Peyer's patch (tissue), 4 donors: ENCODE data around the gene FAM234B. TPM values are rescaled to one million over a fixed set of nuclear protein-coding genes. Genes with fewer than 3 reads are reported as not detected.
A peak's percentile ranks its signal among the peaks of the same experiment; 100 is the strongest.

Source experiments
- DNase-seq, 3 donors: peaks; one replicate each; pipeline ENCODE4 v3.0.0-alpha.2; 2017 to 2019
- H3K27ac ChIP-seq, 4 donors: fragments of 200-600 bp; sonication (generic); one replicate each; pipeline ENCODE4 v1.5.1; 2016 to 2019
- H3K27me3 ChIP-seq, 2 donors: fragments of 200-600 bp; sonication (generic); one replicate each; pipeline ENCODE4 v1.5.1; 2019
- H3K36me3 ChIP-seq, 3 donors: fragments of 200-600 bp; sonication (generic); one replicate each; pipeline ENCODE4 v1.5.1; 2016 to 2019
- H3K4me1 ChIP-seq, 4 donors: fragments of 200-600 bp; sonication (generic); one replicate each; pipeline ENCODE4 v1.5.1; 2016 to 2019
- H3K4me3 ChIP-seq, 4 donors: fragments of 200-600 bp; sonication (generic); 1 replicate in 3 of 4; 2 replicates in 1 of 4; pipeline ENCODE4 v1.5.1; 2016 to 2019; ENCODE audit warnings: mild to moderate bottlenecking in 1 of 4
- H3K9me3 ChIP-seq, 4 donors: fragments of 200-600 bp; sonication (generic); one replicate each; pipeline ENCODE4 v1.5.1; 2016 to 2019; ENCODE audit warnings: mild to moderate bottlenecking in 1 of 4
- POLR2A ChIP-seq, 2 donors: fragments of 450-650 bp; IDR thresholded peaks; one replicate each; pipeline ENCODE4 v1.5.1; 2017; ENCODE audit warnings: antibody characterized with exemption in 2 of 2, mild to moderate bottlenecking in 2 of 2, moderate library complexity in 2 of 2
- total RNA-seq, 4 donors: library from RNA; depleted of rRNA; stranded (reverse); fragments of >200 nt; gene quantifications; one replicate each; pipeline ENCODE4 v1.1.0, GENCODE V29; 2016
- TF ChIP-seq, protein P1 (sequence below), 6 experiments: fragments of 450-650 bp in 4 of 6; fragments of 200-600 bp in 2 of 6; sonication (generic) in 1 of 6; IDR thresholded peaks; one replicate each; pipeline ENCODE4 v1.5.1; 2017 to 2019; ENCODE audit warnings: antibody characterized with exemption in 6 of 6, mild to moderate bottlenecking in 3 of 6, moderate library complexity in 1 of 6

FAM234B gene
- total RNA-seq, 4 donors from 2014 or later = 6.5 to 9.1 (median 7.2) TPM

DNA sequence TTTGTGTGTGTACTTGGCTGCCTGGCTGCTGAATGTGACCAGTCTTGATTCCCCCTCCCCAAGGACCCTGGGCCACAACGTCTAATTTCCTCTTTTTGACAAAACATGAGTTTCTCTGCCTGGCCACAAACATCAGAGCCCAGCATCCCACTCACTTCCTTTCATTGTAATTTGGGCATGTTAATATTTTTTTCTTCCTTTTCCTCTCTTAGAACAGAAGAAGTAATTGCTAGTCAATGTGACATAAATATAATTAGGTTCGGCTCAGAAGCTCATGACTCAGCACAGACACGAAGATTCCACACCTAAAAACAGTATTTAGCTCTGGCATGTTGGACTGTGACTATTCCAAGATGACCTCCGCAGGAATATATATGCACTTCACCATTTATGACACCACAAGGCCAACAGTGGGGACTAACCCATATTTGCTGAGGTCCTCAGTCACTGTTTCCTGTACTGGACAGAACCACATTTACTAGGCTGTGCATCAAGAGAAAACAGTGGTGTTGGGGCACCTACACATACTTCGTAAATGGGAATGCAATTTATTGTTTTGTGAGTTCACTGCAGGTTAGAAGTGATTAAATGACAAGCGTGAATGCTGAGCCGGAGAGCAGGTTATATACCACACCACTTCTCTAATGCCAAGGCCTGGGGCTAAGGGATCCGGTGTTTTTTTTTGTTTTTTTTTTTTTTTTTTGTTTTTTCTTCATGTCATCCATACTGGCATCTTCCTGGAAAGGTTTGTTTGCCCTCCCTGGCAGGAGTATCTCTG, 55.1 kb downstream of the FAM234B start:
- Histone ChIP-seq H3K27me3 (no peaks in the 10 kb centered on the region), H3K4me1 (peaks cover 0 to 41% (median 7%) of the 10 kb centered on the region in 4 donors), H3K27ac (peak overlapping the region; percentile 75 to 96 (median 90)), H3K4me3 (no peak overlapping the region), H3K9me3 (no peaks in the 10 kb centered on the region), H3K36me3 (no peaks in the 10 kb centered on the region)
- peak in 1 of 3 donors; percentile 46 for DNase-seq
- no peak for TF ChIP-seq POLR2A (IDR thresholded peaks at IDR 0.05)
- TF ChIP-seq, protein P1, sequence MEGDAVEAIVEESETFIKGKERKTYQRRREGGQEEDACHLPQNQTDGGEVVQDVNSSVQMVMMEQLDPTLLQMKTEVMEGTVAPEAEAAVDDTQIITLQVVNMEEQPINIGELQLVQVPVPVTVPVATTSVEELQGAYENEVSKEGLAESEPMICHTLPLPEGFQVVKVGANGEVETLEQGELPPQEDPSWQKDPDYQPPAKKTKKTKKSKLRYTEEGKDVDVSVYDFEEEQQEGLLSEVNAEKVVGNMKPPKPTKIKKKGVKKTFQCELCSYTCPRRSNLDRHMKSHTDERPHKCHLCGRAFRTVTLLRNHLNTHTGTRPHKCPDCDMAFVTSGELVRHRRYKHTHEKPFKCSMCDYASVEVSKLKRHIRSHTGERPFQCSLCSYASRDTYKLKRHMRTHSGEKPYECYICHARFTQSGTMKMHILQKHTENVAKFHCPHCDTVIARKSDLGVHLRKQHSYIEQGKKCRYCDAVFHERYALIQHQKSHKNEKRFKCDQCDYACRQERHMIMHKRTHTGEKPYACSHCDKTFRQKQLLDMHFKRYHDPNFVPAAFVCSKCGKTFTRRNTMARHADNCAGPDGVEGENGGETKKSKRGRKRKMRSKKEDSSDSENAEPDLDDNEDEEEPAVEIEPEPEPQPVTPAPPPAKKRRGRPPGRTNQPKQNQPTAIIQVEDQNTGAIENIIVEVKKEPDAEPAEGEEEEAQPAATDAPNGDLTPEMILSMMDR (IDR thresholded peaks at IDR 0.05) = no peak

DNA sequence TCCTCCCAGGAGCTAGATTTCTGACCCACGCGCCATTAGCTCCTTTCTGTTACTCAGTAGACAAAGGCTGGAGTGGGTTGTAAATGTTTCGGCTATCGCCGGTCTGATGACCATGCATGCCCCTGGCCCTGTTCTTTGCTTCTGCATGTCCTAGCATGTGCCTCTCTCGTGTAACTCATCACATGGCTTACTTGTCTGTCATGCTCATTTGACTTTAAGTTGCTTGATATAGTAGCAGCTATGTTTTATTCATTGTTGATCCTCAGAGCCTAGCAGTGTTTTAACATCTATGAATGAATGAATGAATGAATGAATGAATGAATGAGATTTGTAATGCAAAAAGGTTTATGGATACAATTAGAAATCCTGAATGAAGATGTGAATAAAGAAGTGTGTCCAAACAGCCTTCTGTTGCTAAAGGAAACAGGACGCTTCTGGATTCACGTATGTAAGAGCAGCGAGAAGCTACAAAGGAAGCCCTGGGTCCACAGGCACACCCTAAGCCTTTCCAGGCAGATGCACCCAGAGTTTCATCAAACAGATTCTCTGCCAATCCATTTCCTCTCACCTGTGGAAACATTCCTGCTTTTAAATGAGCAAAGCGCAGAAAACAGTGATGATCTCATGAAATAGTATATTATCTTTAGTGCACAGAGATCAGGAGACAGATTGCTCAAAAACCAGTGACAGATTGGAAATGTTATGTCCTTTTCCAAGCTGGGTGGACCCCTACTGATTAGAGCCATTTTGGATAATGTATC, 55.8 kb downstream of the FAM234B start:
- DNase-seq = no peak
- Histone ChIP-seq H3K36me3 (no peaks in the 10 kb centered on the region), H3K27ac (peak overlapping the region; percentile 87 to 96 (median 90)), H3K4me1 (peaks cover 0 to 41% (median 7%) of the 10 kb centered on the region in 4 donors), H3K27me3 (no peaks in the 10 kb centered on the region), H3K4me3 (no peak overlapping the region), H3K9me3 (no peaks in the 10 kb centered on the region)
- TF ChIP-seq, protein P1 (IDR thresholded peaks at IDR 0.05) = no peak
- no peak for TF ChIP-seq POLR2A (IDR thresholded peaks at IDR 0.05)

DNA sequence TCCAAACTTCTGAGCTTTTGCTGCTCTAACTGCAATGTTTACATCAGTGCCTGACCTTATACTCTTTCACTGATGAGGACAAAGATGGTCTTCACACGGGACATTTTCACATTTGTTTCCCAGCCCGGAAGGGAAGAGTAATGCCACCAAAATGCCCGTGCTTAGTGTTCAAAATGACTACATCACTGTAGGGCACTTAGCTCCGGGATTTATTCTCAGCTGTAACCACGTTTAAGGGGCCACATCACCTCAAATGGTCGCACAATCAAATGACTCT, 56.4 kb downstream of the FAM234B start:
- H3K36me3 ChIP-seq = no peaks in the 10 kb centered on the region
- no peaks in the 10 kb centered on the region for H3K9me3 ChIP-seq
- H3K27me3 ChIP-seq = no peaks in the 10 kb centered on the region
- H3K4me1 ChIP-seq = peaks cover 0 to 41% (median 7%) of the 10 kb centered on the region in 4 donors
- no peak for TF ChIP-seq POLR2A (IDR thresholded peaks at IDR 0.05)
- TF ChIP-seq, protein P1 (IDR thresholded peaks at IDR 0.05) = no peak
- DNase-seq = no peak
- peak overlapping the region; percentile 87 to 96 (median 90) for H3K27ac ChIP-seq
- peak overlapping the region; percentile 60 to 77 (median 66) for H3K4me3 ChIP-seq

DNA sequence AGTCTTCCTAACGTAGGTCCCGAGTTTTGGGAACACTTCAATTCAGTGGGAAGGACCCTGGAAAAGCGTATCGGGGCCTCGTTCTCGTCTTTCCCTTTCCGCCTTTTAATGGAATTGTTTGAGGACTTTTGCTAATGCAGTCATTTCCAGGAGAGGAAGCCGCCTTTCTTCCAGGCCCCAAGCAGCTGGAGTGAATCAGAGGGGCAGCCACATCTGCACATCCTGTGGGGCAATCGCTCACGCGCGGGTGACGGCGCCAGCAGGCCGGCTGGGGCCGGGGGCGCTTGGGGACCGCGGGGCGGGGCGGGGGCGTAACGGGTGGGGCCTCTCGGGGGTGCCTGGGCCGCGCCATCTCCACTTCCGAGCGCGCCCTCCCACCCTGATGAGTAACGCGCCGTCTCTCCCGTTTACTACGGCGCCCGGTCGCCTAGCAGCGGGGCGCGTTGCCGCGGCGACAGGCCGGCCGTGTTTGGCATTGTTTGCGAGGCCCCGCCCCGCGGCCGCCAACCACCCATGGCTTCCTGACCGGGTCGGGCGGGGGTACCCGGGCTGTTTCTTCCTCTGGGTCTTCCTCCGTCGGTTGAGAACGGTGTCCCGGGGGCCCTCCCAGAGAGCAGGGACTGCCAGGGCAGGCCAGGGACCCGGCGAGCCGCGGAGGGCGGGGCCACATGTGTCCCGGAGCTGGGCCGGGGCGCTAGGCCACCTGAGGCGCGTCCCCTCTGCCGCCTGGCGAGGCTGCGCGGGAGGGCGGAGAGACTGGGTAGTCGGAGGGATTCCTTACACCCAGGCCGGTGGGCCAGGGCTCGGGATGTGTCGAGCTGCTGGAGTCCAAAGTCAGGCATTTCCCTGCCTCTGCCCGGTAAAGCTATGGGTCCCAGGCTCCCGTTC, 56.9 kb downstream of the FAM234B start:
- Histone ChIP-seq H3K9me3 (no peaks in the 10 kb centered on the region), H3K27me3 (no peaks in the 10 kb centered on the region), H3K27ac (peak overlapping the region; percentile 87 to 96 (median 90)), H3K4me1 (peaks cover 0 to 41% (median 7%) of the 10 kb centered on the region in 4 donors), H3K36me3 (no peaks in the 10 kb centered on the region), H3K4me3 (peak overlapping the region; percentile 60 to 77 (median 66))
- DNase-seq = peak; percentile 91 to 97 (median 93)
- TF ChIP-seq POLR2A (IDR thresholded peaks at IDR 0.05) = peak; percentile 28 to 38
- TF ChIP-seq, protein P1 (IDR thresholded peaks at IDR 0.05) = peak in 2 of 6 experiments; percentile 14 to 15

- H3K9me3 ChIP-seq = no peaks in the 10 kb centered on the region
- H3K27me3 ChIP-seq = no peaks in the 10 kb centered on the region
- H3K36me3 ChIP-seq = no peaks in the 10 kb centered on the region
- peaks cover 0 to 41% (median 7%) of the 10 kb centered on the region in 4 donors for H3K4me1 ChIP-seq
- peak in 2 of 3 donors; percentile 59 to 72 for DNase-seq
- TF ChIP-seq POLR2A (IDR thresholded peaks at IDR 0.05) = peak in 1 of 2 donors; percentile 20
- TF ChIP-seq, protein P1 (IDR thresholded peaks at IDR 0.05) = peak in 1 of 6 experiments; percentile 9
- H3K27ac ChIP-seq = peak overlapping the region; percentile 87 to 96 (median 90)
- peak overlapping the region; percentile 60 to 77 (median 66) for H3K4me3 ChIP-seq
Observed at GRCh38 chr12:13101821-13102375, 57.7 kb downstream of the FAM234B start.
